ENCODE data around the gene MRC1. TPM values are rescaled to one million over a fixed set of nuclear protein-coding genes. Genes with fewer than 3 reads are reported as not detected.
A peak's percentile ranks its signal among the peaks of the same experiment; 100 is the strongest.
"Not testable (repeated sequence)": the region's sequence is repeated elsewhere in the genome, so short reads cannot be mapped to it uniquely, and the experiment has no call there.

The MRC1 gene
- total RNA-seq, 1 donor from 2014 or later, result 232 TPM

DNA sequence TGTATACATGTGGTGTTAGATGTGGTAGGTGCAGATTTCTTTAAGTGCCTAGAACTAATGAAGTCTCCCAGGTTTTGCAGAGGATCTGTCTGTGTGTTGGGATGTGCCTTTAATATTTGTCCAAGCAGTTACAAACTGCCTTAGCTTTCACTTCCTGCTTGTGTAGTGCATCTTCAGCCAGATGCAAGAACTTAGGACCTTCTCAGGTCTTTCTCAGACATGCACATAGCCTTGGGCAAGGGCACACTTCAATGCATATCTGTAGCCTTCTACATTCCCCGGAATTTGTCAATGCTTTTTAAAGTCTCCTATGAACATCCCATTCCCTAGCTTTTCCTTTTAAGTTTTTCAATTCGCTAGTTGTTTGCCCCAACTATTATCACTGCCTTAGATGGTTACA lies 95.4 kb downstream of the MRC1 start:
- no peak for DNase-seq (ENCODE audit: low read depth in 2 of 2)

- DNase-seq (ENCODE audit: low read depth in 2 of 2), result no peak
Measured at GRCh38 chr10:17905491-17905890, 96.3 kb downstream of the MRC1 start.

- DNase-seq (ENCODE audit: low read depth in 2 of 2), result no peak
Measured at GRCh38 chr10:17906002-17906401, 96.9 kb downstream of the MRC1 start.

GRCh38 chr10:17907641-17908040 lies 98.5 kb downstream of the MRC1 start:
- no peak for DNase-seq (ENCODE audit: low read depth in 2 of 2)

DNA sequence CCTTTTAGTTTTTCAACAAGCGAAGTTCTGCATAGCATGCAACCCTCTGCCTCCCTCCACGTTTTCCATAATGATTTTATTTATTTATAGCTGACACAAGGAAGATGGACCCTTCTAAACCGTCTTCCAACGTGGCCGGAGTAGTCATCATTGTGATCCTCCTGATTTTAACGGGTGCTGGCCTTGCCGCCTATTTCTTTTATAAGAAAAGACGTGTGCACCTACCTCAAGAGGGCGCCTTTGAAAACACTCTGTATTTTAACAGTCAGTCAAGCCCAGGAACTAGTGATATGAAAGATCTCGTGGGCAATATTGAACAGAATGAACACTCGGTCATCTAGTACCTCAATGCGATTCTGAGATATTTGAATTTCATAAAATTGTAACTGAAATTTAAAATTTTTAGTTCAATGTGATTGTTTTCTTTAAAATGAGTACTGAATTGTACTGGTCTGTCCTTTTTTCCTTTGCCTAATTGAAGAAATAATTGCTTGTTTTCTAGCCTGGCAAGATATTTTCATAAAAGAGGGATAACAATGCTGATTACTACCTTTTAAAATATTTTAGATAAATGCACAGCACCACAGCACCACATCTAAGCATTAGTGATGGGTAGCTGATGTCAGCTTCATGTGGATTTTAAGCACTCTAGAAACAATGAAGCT lies 101.1 kb downstream of the MRC1 start:
- DNase-seq (ENCODE audit: low read depth in 2 of 2), result peak; percentile 23 to 50

DNA sequence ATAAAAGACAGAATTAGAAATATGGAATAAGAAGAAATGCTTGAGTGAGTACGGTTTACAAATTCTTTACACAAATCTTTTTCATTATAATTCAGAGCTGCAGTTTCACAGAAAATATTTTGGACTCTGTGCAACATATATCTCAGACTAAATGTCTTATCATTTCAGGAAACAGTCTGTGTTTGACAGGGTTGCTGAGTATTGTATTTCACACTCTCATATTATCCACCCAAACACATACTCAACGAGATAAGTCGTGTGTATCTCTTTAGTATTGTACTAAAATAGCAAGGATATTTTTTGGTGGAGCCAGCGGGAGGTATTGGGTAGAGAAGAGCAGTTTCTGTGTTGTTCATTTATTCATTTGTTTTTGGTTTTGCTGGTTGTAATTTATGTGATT lies 103.6 kb downstream of the MRC1 start:
- no peak for DNase-seq (ENCODE audit: low read depth in 2 of 2)

- DNase-seq (ENCODE audit: low read depth in 2 of 2), result no peak
Measured at GRCh38 chr10:17913604-17914003, 104.5 kb downstream of the MRC1 start.

GRCh38 chr10:17914169-17915045 lies 105.3 kb downstream of the MRC1 start:
- no peak for DNase-seq (ENCODE audit: low read depth in 2 of 2)

DNA sequence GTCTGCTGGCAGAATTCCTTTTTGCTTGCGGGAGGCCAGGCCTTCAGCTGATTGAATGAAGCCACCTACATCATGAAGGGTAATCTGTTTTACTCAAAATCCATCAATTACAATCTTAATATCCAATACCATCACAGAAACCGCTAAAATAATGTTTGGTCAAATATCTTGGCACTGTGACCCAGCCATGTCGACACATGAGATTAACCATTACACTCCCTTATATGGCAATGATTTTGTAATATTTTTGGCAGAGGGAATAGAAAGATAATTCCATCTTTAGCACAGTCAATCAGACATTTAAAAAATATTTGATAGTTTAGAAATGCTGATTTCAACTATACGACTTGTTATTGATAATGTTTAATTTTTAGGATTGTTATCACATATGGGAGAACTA lies 106.0 kb downstream of the MRC1 start:
- DNase-seq (ENCODE audit: low read depth in 2 of 2), result no peak

GRCh38 chr10:17918187-17918903 lies 109.2 kb downstream of the MRC1 start:
- no peak for DNase-seq (ENCODE audit: low read depth in 2 of 2)

DNA sequence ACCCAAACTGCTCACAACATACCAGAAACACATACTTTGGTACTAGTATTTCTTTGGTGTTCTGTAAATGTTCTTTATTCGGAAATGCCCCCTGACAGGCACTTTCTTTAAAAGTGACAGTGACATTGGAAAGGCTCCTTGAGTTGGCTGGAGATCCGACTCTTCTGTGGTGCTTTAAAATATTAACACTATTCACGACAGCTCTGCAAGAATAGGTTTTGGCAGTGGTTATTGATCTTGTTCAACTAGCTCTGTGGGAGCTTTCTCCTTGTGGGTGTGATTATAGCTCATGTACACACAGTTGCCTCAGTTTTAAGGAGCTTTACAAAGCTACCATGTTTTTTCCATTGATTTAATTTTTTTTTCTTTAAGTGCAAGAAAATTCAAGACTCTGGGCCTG lies 112.2 kb downstream of the MRC1 start:
- DNase-seq (ENCODE audit: low read depth in 2 of 2), result no peak

DNA sequence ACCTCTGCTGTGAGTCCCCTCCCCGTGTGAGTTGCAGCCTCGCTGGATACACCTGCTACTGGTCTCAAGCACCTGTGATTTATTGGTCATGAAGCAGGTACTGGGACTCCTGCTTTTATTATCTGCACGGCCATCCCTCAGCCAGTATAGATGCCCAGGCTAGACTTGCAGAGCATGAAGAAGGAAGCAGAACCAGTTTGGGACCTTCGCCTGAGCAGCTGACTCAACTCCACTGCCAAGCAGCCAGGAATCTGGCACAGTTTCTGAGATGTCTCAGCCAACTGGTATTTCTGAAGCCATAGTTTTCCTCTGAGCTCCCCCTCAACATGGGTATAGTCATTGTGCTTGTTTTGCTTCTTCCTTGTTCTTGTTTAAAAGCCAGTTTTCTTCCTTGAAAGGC lies 114.6 kb downstream of the MRC1 start:
- no peak for DNase-seq (ENCODE audit: low read depth in 2 of 2)

- DNase-seq (ENCODE audit: low read depth in 2 of 2), result no peak
Measured at GRCh38 chr10:17943033-17943745, 134.0 kb downstream of the MRC1 start.

DNA sequence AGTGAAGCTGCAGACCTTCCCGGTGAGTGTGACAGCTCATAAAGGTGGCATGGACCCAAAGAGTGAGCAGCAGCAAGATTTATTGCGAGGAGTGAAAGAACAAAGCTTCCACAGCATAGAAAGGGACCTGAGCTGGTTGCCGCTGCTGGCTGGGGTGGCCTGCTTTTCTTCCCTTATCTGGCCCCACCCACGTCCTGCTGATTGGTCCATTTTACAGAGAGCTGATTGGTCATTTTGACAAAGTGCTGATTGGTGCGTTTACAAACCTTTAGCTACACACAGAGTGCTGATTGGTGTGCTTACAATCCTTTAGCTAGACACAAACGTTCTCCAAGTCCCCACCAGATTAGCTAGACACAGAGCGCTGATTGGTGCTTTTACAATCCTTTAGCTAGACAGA lies 141.1 kb downstream of the MRC1 start:
- DNase-seq (ENCODE audit: low read depth in 2 of 2), result not testable (repeated sequence)

DNA sequence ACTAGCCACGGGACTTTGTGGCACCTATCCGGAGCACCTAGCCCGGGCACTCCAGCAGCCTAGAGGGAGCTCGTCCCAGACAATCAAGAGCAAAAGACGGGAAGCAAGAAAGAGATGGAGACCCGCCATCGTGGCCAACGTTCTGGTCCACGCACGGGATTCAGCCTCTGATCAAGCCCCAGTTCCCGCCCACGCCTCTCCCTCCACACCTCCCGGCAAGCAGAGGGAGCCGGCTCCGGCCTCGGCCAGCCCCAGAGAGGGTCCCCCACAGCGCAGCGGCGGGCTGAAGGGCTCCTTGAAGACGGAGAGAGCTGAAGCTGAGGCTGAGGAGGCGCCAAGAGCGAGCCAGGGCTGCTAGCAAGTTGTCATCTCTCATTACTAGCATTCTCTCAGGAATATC lies 141.6 kb downstream of the MRC1 start:
- DNase-seq (ENCODE audit: low read depth in 2 of 2), result no peak

GRCh38 chr10:17951868-17952371 lies 142.8 kb downstream of the MRC1 start, which contains the start of gene SLC39A12:
TSS of gene SLC39A12 (plus strand) at chr10:17951918. CDS start at chr10:17953277, 1,359 bp downstream.
- no peak for DNase-seq (ENCODE audit: low read depth in 2 of 2)

DNA sequence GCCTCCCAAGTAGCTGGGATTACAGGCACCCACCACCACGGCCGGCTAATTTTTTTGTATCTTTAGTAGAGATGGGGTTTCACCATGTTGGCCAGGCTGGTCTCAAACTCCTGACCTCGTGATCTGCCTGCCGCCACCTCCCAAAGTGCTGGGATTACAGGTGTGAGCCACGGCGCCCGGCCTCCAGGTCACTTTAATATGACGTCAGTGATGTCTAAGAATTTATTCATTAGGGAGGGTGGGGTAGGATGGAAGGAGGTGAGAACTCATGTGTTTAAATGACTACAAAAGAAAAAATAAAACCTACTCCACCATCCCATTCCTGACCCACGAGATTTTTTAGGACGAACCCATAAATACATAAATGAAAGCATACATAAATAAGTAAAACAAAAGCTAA lies 145.2 kb downstream of the MRC1 start:
- DNase-seq (ENCODE audit: low read depth in 2 of 2), result not testable (repeated sequence)

GRCh38 chr10:17954861-17955260 lies 145.7 kb downstream of the MRC1 start:
- no peak for DNase-seq (ENCODE audit: low read depth in 2 of 2)

DNA sequence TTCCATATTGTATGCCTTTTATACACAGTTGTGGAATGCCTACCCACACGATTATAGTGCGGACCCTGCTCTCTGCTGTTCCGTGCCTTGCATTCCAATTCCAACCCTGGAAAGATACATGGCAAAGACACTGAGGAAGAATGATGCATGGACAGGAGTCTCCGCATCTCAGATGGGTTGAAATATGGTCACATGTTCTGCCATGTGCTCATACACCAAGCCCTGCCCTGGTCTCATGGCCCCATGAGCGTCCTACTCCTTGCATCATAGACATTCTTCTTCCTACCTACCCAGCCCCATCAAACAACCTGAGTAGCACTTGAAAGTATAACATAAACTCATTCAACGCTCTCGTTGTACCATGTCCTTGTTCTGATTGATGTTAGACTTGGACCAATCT lies 148.9 kb downstream of the MRC1 start:
- DNase-seq (ENCODE audit: low read depth in 2 of 2), result no peak

- no peak for DNase-seq (ENCODE audit: low read depth in 2 of 2)
Measured at GRCh38 chr10:17959870-17960269, 150.7 kb downstream of the MRC1 start.

Measured in dermis microvascular lymphatic vessel endothelial cell (primary cell).